Fibroblast of the conjunctiva (primary cell): ENCODE data around the gene APLF.
"Not testable (repeated sequence)": the region's sequence is repeated elsewhere in the genome, so short reads cannot be mapped to it uniquely, and the experiment has no call there.

Source experiments
- DNase-seq: peaks from one replicate; pipeline ENCODE4 v3.0.0-alpha.2; 2010; ENCODE audit warnings: low read depth

Gene APLF

DNA sequence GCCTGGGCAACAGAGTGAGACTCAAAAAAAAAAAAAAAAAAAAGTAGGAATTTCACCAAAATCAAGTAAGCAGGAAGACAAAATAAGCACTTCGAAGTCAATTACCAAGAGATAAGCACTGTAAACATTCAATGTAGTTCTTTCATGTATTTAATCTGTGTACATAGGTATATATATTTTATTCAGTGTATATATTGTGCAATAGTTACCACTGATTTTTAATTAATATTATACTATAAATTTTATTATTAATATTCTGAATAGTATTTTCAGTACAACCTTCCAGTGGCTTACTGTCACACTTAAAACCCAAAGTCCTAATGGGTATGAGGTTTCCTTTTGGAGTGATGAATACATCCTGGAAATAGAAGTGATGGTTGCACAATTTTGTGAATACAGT is 9.1 kb downstream of the APLF start:
- DNase-seq: no peak

DNA sequence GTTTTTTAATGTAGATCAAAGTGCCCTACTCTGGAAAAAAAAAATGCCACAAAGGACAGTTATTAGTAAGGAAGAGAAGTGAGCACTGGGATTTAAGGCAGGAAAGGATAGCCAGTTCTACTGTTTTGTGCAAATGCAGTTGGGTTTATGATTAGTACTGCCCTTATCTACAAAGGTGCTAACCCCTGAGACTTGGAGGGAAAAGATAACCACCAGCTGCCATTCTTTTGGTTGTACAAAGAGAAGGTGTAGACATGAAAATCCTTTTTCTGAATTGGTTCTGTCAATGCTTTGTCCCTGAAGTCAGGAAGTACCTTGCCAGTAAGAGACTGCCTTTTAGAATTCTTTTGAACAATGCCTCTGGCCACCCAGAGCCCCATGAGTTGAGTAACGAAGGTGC is 11.3 kb downstream of the APLF start:
- no peak for DNase-seq

DNA sequence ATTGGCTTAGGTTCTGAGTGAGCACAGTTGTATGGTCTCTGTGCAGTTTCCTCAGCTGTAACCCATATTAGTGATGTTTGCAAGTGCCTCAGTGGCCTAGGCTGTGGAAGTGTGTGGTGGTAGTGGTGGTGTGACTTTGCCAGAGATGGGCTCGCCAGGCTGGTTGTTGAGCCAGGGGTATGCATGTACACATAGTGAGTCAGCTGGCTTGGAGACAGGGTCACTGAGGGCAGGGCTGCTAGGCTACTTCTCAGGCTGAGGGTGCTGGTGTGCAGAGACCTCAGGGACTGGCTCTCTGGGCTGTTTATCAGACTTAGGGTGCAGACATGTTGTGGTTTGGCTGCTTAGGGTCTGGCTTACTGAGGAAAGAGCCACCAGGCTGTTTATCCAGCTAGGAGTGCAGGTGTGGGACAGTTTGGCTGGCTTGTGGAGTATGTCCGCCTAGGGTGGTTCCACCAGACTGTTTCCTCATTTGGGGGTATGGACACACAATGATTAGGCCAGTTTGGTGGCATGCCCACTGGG is 15.0 kb downstream of the APLF start:
- no peak for DNase-seq

GRCh38 chr2:68483011-68483410 is 15.6 kb downstream of the APLF start:
- DNase-seq: no peak

- DNase-seq: no peak
Observed at GRCh38 chr2:68487773-68488355, 20.5 kb downstream of the APLF start.

DNA sequence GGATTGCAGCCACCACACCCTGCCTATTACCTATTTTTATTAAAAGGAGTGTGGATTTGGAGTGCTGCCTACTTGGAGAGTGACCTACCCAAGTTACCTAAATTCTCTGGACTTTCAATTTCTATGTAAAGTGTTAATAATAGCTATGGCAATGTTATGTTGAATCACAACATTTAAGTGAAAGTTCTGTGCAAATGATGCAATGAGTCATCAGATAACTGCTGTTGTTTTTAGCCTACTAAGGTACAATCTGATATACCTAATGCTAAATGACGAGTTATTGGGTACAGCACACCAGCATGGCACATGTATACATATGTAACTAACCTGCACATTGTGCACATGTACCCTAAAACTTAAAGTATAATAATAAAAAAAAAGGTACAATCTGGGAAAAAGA is 21.2 kb downstream of the APLF start:
- not testable (repeated sequence) for DNase-seq

GRCh38 chr2:68489282-68489681 is 21.9 kb downstream of the APLF start:
- DNase-seq: no peak

DNA sequence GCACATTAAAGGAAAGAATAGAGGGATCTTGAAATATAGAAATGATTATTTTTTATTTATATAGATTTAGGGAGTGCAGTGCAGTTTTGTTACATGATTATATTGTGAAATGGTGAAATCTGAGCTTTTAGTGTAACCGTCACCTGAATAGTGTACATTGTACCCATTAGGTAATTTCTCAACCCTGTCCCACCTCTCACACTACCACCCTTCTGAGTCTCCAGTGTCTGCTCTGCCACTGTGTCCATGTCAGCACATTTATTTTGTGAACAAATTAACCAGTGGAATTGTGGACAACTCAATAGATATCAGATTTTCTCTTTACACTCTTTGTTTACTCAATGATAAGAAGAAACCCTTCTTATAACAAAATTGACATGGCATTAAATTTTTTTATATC is 24.2 kb downstream of the APLF start:
- DNase-seq: no peak

DNA sequence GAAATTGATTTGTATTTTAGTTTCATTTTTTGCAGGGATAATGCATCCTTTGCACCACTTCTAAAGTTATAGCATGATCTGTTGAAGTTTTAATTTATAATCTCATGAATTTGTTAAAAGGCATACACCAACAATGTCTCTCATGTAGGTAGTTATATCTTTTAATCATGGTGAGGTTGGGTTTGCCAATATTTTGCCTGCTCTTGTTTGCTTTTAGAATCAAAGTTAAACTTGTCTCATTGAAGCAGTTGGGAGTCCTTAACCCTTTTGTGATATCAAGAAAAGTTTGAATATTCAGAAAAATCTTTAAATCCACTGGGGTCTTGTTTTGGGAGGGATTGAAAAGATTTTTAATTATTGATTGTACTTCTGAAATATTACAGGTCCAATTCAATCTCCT is 31.7 kb downstream of the APLF start:
- DNase-seq: no peak

DNA sequence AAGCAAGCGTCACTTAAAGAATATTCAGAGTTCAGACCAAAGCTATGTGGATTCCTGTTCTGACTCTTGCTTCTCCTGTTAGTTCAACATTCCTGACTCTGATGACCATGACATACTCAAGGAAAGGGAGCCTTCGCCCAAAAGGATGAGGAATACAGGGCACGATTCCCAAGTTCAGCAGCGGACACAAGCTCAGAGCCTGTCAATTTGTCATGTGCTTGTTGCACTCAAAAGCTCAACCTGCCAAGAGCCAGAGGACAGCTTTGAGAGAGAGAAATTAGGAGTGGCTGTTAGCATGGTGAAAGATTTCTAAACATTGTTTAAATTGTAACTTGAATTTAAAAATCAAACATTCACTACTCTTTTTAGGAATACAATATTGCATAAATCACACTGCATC is 33.3 kb downstream of the APLF start:
- no peak for DNase-seq

- DNase-seq: no peak
Observed at GRCh38 chr2:68501768-68502167, 34.4 kb downstream of the APLF start.

DNA sequence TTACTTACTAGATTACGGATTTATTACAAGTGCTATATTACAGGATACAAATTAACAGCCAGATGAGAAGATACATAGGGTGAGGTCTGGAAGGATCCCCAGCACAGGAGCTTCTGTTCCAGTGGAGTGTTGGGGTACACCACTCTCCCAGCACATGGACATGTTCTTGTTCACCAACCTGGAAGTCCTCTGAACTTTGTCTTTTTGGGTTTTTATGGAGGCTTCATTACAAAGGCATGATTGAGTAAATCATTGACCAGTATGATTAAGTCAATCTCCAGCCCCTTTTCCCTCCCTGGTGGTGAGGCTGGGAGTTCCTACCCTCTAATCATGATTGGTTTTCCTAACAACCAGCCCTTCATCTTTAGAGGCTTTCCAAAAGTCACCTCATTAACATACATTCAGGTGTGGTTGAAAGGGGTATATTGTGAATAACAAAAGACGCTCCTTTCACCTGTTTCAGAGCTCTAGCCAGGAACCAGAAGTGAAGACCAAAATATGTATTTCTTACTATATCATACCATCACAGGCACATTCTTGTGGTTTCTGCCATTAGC is 38.3 kb downstream of the APLF start:
- DNase-seq: no peak

- DNase-seq: no peak
Observed at GRCh38 chr2:68506170-68506569, 38.8 kb downstream of the APLF start.

DNA sequence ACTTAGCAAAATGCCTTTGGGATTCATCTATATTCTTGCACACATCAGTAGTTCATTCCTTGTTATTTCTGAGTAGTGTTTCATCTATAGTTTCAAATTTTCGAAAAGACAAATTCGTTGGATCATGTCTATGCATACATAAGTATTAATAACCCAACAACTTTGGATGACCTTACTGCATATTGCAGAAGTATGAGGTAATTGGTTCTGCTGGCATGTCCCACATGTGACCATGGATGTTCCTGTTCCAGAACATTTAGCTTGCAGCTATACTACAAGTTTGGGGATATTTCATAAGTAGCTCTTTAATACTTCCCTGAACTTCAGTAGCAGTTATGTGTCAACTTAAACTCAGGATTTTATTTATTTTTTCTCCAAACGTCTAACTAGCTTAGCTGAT is 44.9 kb downstream of the APLF start:
- DNase-seq: no peak

DNA sequence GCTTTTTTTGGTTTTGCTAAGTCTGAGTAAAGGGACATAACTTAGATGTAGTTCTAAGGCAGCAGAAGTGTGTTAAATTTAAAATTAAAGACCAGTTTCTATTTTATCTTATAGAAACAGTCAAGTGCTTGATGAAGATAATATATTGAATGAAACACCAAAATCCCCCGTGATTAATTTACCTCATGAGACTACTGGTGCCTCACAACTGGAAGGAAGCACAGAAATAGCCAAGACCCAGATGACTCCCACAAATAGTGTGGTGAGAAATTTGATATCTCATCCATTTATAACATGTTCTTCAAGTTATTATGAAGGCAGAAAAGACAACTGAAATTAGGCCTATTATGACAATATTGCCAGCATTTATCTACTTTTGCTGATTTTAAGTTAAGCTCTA is 45.6 kb downstream of the APLF start:
- no peak for DNase-seq

DNA sequence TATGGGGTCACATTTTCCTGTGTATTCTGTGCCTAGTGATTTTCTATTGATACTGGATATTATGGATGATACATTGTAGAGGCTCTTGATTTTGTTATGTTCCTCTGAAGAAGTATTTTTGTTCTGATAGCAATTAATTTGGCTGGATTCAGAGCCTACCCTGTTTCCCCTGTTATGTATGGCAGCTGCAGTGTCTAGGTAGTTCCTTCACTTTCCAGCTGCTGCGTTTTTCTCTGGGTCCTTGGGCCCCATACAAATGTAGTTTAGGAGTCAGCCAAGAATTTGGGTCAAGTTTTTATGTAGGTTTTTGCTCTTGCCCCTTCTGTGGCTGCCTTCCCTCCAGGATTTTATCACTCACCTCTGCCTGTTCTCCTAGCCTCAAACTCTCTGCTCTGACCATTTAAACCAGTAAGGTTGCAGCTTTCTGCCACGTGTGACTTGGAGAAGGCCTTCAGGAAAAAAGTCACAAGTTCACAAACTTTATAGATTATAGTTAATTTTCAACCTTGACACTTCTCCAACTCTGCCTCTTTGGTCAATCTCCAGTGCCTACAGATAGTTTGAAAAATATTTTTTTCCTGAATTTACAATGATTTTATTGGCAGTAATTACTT is 47.0 kb downstream of the APLF start:
- DNase-seq: no peak

- DNase-seq: no peak
Observed at GRCh38 chr2:68516051-68516955, 48.9 kb downstream of the APLF start.

- DNase-seq: no peak
Observed at GRCh38 chr2:68519236-68519635, 51.9 kb downstream of the APLF start.

- DNase-seq: no peak
Observed at GRCh38 chr2:68521037-68521436, 53.7 kb downstream of the APLF start.

DNA sequence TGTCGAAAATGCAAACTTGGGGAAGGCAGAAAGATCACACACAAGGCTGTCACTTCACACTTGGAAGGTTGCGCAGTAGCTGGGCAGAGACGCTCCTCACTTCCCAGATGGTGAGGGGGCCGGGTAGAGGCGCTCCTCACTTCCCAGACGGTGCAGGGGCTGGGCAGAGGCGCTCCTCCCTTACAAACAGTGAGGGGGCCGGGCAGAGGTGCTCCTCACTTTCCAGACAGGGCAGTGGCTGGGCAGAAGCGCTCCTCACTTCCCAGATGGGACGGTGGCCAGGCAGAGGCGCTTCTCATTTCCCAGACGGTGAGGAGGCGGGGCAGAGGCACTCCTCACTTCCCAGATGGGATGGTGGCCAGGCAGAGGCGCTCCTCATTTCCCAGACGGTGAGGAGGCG is 59.6 kb downstream of the APLF start:
- not testable (repeated sequence) for DNase-seq

DNA sequence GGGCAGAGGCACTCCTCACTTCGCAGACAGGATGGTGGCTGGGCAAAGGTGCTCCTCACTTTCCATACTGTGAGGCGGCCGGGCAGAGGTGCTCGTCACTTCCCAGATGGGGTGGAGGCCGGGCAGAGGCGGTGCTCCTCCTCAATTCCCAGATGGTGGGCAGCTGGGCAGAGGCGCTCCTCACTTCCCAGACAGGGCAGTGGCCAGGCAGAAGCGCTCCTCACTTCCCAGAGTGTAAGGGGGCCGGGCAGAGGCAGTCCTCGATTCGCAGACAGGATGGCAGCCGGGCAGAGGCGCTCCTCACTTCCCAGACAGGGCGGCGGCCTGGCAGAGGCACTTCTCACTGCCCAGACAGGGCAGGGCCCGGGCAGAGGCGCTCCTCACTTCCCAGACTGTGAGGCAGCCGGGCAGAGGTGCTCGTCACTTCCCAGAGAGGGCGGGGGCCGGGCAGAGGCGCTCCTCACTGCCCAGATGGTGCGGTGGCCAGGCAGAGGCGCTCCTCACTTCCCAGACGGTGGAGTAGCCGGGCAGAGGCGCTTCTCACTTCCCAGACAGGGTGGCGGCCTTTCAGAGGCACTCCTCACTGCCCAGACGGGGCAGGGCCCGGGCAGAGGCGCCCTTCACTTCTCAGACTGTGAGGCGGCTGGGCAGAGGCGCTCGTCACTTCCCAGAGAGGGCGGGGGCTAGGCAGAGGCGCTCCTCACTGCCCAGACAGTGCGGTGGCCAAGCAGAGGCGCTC is 60.1 kb downstream of the APLF start:
- DNase-seq: not testable (repeated sequence)

- DNase-seq: not testable (repeated sequence)
Observed at GRCh38 chr2:68529156-68529555, 61.8 kb downstream of the APLF start.
